Fibroblast of lung (primary cell): ENCODE measurements around the gene CHST8. TPM values are rescaled to one million over a fixed set of nuclear protein-coding genes. Genes with fewer than 3 reads are reported as not detected.

ENCODE experiments used
- DNase-seq, 2 donors: peaks; one replicate each; pipeline versions ENCODE4 v3.0.0 to v3.0.0-alpha.2; 2010; ENCODE audit warnings: low read depth in 2 of 2
- H2AFZ ChIP-seq: 2 replicates; pipeline ENCODE4 v1.5.1; 2012; ENCODE audit warnings: low read length, control low read depth, inconsistent platforms
- H3K27ac ChIP-seq: 2 replicates; pipeline ENCODE4 v1.5.1; 2011; ENCODE audit warnings: low read length, control low read depth; ENCODE audit not compliant: insufficient read depth
- H3K27me3 ChIP-seq: 2 replicates; pipeline ENCODE4 v1.5.1; 2011; ENCODE audit warnings: mild to moderate bottlenecking, low read length; ENCODE audit not compliant: control insufficient read depth, insufficient read depth
- H3K36me3 ChIP-seq: 2 replicates; pipeline ENCODE4 v1.5.1; 2011; ENCODE audit warnings: low read length; ENCODE audit not compliant: control insufficient read depth, insufficient read depth
- H3K4me1 ChIP-seq: 2 replicates; pipeline ENCODE4 v1.5.1; 2011; ENCODE audit warnings: low read length; ENCODE audit not compliant: control insufficient read depth, insufficient read depth; ENCODE audit errors: extremely low read depth
- H3K4me2 ChIP-seq: 2 replicates; pipeline ENCODE4 v1.5.1; 2011; ENCODE audit warnings: low read length, control low read depth; ENCODE audit not compliant: insufficient read depth; ENCODE audit errors: extremely low read depth
- H3K4me3 ChIP-seq, 4 experiments: fragments of 200-600 bp in 1 of 4; sonication (generic) in 1 of 4; replicated peaks in 1 of 4; 2 replicates each; pipeline ENCODE4 v1.5.1; 2011 to 2016; ENCODE audit warnings: low read length in 4 of 4, low read depth in 3 of 4, mild to moderate bottlenecking in 3 of 4, control low read depth in 2 of 4, inconsistent platforms in 1 of 4, mixed read lengths in 1 of 4; ENCODE audit not compliant: insufficient read depth in 1 of 4; ENCODE audit errors: control extremely low read depth in 1 of 4
- H3K79me2 ChIP-seq: 2 replicates; pipeline ENCODE4 v1.5.1; 2012; ENCODE audit warnings: mild to moderate bottlenecking, low read length, inconsistent platforms; ENCODE audit not compliant: control insufficient read depth, insufficient read depth
- H3K9ac ChIP-seq: 2 replicates; pipeline ENCODE4 v1.5.1; 2011; ENCODE audit warnings: mild to moderate bottlenecking, low read length, control low read depth; ENCODE audit not compliant: insufficient read depth
- H3K9me3 ChIP-seq: 2 replicates; pipeline ENCODE4 v1.5.1; 2012; ENCODE audit warnings: low read depth, low read length; ENCODE audit not compliant: control insufficient read depth, insufficient read depth
- H4K20me1 ChIP-seq: 2 replicates; pipeline ENCODE4 v1.5.1; 2011; ENCODE audit warnings: low read length; ENCODE audit not compliant: control insufficient read depth, insufficient read depth; ENCODE audit errors: extremely low read depth
- EZH2 ChIP-seq: IDR thresholded peaks from 2 replicates; pipeline ENCODE4 v1.5.1; 2012; ENCODE audit warnings: low read length, control low read depth, mild to moderate bottlenecking; ENCODE audit errors: missing control alignments
- polyA plus RNA-seq, 2 donors: library from polyadenylated mRNA; depleted of rRNA in 1 of 2; stranded (reverse) in 1 of 2; unstranded in 1 of 2; fragments of >200 nt; gene quantifications; 2 replicates each; pipeline ENCODE4 v1.2.1, GENCODE V29; 2011 to 2012; ENCODE audit warnings: missing spikeins in 1 of 2
- total RNA-seq: library from RNA; depleted of rRNA; stranded (reverse); fragments of >200 nt; gene quantifications from 2 replicates; pipeline ENCODE4 v1.2.1, GENCODE V29; 2014
- TF ChIP-seq, protein P1 (sequence below), 2 donors: IDR thresholded peaks in 1 of 2; conservative IDR thresholded peaks in 1 of 2; 1 replicate in 1 of 2; 2 replicates in 1 of 2; pipeline ENCODE4 v1.5.1; 2011 to 2012; ENCODE audit warnings: low read length in 2 of 2, control low read depth in 1 of 2, inconsistent platforms in 1 of 2, low read depth in 1 of 2, mild to moderate bottlenecking in 1 of 2

CHST8 gene
- total and polyA plus RNA-seq, 2 donors (not counting 1 experiment from before 2014, with no cell fraction given), result not detected

GRCh38 chr19:33712268-33712667, 90.5 kb downstream of the CHST8 start:
- no peaks in the 10 kb centered on the region for H3K4me1 ChIP-seq
- H4K20me1 ChIP-seq, result no peaks in the 10 kb centered on the region
- H3K27ac ChIP-seq, result no peak overlapping the region
- H3K36me3 ChIP-seq, result no peaks in the 10 kb centered on the region
- no peaks in the 10 kb centered on the region for H3K79me2 ChIP-seq
- H3K27me3 ChIP-seq, result no peaks in the 10 kb centered on the region
- no peaks in the 10 kb centered on the region for H3K9me3 ChIP-seq
- H3K4me3 ChIP-seq, result no peak overlapping the region
- no peak overlapping the region for H3K4me2 ChIP-seq
- H3K9ac ChIP-seq, result no peak overlapping the region
- no peak for TF ChIP-seq EZH2
- TF ChIP-seq, protein P1, sequence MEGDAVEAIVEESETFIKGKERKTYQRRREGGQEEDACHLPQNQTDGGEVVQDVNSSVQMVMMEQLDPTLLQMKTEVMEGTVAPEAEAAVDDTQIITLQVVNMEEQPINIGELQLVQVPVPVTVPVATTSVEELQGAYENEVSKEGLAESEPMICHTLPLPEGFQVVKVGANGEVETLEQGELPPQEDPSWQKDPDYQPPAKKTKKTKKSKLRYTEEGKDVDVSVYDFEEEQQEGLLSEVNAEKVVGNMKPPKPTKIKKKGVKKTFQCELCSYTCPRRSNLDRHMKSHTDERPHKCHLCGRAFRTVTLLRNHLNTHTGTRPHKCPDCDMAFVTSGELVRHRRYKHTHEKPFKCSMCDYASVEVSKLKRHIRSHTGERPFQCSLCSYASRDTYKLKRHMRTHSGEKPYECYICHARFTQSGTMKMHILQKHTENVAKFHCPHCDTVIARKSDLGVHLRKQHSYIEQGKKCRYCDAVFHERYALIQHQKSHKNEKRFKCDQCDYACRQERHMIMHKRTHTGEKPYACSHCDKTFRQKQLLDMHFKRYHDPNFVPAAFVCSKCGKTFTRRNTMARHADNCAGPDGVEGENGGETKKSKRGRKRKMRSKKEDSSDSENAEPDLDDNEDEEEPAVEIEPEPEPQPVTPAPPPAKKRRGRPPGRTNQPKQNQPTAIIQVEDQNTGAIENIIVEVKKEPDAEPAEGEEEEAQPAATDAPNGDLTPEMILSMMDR (conservative IDR thresholded peaks at IDR 0.05 in 1 of 2, IDR thresholded peaks at IDR 0.05 in 1 of 2; ENCODE audit: low read depth in 1 of 2, low read length in 2 of 2), result no peak
- no peak overlapping the region for H2AFZ ChIP-seq
- DNase-seq, result no peak

DNA sequence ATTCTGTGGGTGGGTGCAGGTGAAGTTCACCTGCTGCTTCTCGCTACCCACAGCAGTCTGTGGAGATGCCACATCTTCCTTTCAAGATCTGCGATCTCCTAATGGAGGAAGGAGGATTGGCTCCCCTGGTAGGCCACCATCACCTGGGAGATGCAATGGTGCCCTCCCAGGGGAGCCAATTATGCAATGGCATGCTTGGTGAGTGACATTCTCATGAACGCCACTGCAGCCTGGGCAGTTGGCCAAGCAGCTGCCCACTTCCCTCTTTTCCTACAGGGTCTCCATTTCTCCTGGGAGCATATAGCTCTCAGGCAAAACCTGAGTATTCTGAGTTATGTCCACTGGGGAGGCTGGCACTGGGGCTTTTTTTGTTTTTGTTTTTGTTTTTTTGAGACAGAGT, 91.4 kb downstream of the CHST8 start:
- H3K9me3 ChIP-seq, result no peaks in the 10 kb centered on the region
- no peaks in the 10 kb centered on the region for H4K20me1 ChIP-seq
- no peaks in the 10 kb centered on the region for H3K4me1 ChIP-seq
- no peak for DNase-seq
- TF ChIP-seq, protein P1 (conservative IDR thresholded peaks at IDR 0.05 in 1 of 2, IDR thresholded peaks at IDR 0.05 in 1 of 2; ENCODE audit: low read depth in 1 of 2, low read length in 2 of 2), result no peak
- TF ChIP-seq EZH2, result no peak
- no peak overlapping the region for H3K9ac ChIP-seq
- H2AFZ ChIP-seq, result no peak overlapping the region
- no peak overlapping the region for H3K4me3 ChIP-seq
- no peak overlapping the region for H3K27ac ChIP-seq
- H3K36me3 ChIP-seq, result no peaks in the 10 kb centered on the region
- no peaks in the 10 kb centered on the region for H3K79me2 ChIP-seq
- H3K27me3 ChIP-seq, result no peaks in the 10 kb centered on the region
- H3K4me2 ChIP-seq, result no peak overlapping the region

DNA sequence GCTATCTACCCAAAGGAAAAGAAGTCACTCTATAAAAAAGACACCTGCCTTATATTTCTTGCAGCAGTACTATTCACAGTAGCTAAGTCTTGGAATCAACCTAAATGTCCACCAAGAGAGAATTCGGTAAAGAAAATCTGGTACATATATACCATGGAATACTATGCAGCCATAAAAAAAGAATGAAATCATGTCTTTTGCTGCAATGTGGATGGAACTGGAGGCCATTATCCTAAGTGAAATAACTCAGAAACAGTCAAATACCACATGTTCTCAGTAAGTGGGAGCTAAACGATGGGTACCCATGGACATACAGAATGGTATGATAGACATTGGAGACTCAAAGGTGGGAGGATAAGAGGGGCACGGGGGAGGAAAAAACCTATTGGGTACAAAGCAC, 92.4 kb downstream of the CHST8 start:
- Histone ChIP-seq H3K4me1 (no peaks in the 10 kb centered on the region), H3K79me2 (no peaks in the 10 kb centered on the region), H3K4me2 (no peak overlapping the region), H3K4me3 (no peak overlapping the region), H4K20me1 (no peaks in the 10 kb centered on the region), H3K36me3 (no peaks in the 10 kb centered on the region), H3K9me3 (no peaks in the 10 kb centered on the region), H2AFZ (no peak overlapping the region), H3K27ac (no peak overlapping the region), H3K27me3 (no peaks in the 10 kb centered on the region), H3K9ac (no peak overlapping the region)
- TF ChIP-seq, protein P1 (conservative IDR thresholded peaks at IDR 0.05 in 1 of 2, IDR thresholded peaks at IDR 0.05 in 1 of 2; ENCODE audit: low read depth in 1 of 2, low read length in 2 of 2), result no peak
- no peak for TF ChIP-seq EZH2
- DNase-seq, result no peak
